ENCODE data around the gene LDB2. TPM values are rescaled to one million over a fixed set of nuclear protein-coding genes. Genes with fewer than 3 reads are reported as not detected.

The LDB2 gene
- total RNA-seq, 1 donor from 2014 or later = 55.8 TPM

DNA sequence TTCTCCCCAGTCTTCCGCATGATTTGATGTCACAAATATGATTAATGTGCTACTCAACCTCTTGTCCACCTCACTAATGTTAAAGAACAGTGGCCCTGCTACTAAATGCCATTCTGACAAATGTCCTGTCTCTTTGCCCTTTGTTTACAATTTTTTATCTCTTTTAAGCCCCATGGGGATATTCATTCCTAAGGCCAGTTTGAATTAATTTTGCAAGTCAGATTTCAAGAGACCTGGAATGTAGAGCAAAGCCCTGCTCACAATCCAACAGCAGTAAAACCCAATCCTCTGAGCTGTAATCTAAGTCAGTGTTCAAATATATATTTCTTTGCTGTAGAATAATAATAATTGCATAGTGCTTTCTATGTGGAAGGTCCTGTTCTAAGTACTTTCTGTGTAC is 81.2 kb downstream of the LDB2 start:
- Histone ChIP-seq H3K4me1 (ENCODE audit: control insufficient read depth in 3 of 3, insufficient read depth in 3 of 3, low read length in 3 of 3) (no peaks in the 10 kb centered on the region), H3K36me3 (ENCODE audit: control insufficient read depth in 3 of 3, insufficient read depth in 3 of 3, low read length in 3 of 3) (no peaks in the 10 kb centered on the region), H3K27me3 (ENCODE audit: control insufficient read depth in 3 of 3, insufficient read depth in 3 of 3, low read length in 3 of 3) (no peaks in the 10 kb centered on the region), H3K4me3 (ENCODE audit: low read length in 3 of 3) (no peak overlapping the region), H3K9ac (ENCODE audit: low read depth in 1 of 3, low read length in 3 of 3) (no peak overlapping the region), H3K9me3 (ENCODE audit: control insufficient read depth in 3 of 3, low read length in 3 of 3) (no peaks in the 10 kb centered on the region), H3K27ac (ENCODE audit: low read depth, low read length) (no peak overlapping the region)

DNA sequence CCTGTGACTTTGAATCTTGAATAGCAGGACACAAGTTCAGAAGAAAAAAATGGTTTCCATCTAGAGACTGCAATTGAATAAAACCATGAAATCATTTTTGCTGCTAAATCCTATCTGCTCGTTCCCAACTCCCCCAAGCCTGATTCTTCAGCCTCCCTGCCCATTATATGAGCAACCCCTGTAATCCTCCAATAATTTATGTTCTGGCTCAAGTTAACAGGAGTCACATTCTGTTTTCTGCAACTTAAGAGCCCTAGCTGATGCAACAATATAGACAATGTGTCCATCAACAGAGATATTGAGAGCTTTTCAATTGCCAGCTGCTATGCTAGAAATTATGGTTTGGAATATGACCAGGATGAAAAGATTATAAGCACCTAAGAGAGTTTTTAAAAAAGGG is 84.1 kb downstream of the LDB2 start:
- no peaks in the 10 kb centered on the region for H3K36me3 ChIP-seq (ENCODE audit: control insufficient read depth in 3 of 3, insufficient read depth in 3 of 3, low read length in 3 of 3)
- no peaks in the 10 kb centered on the region for H3K4me1 ChIP-seq (ENCODE audit: control insufficient read depth in 3 of 3, insufficient read depth in 3 of 3, low read length in 3 of 3)
- no peak overlapping the region for H3K27ac ChIP-seq (ENCODE audit: low read depth, low read length)
- no peaks in the 10 kb centered on the region for H3K9me3 ChIP-seq (ENCODE audit: control insufficient read depth in 3 of 3, low read length in 3 of 3)
- no peaks in the 10 kb centered on the region for H3K27me3 ChIP-seq (ENCODE audit: control insufficient read depth in 3 of 3, insufficient read depth in 3 of 3, low read length in 3 of 3)
- no peak overlapping the region for H3K9ac ChIP-seq (ENCODE audit: low read depth in 1 of 3, low read length in 3 of 3)
- no peak overlapping the region for H3K4me3 ChIP-seq (ENCODE audit: low read length in 3 of 3)

DNA sequence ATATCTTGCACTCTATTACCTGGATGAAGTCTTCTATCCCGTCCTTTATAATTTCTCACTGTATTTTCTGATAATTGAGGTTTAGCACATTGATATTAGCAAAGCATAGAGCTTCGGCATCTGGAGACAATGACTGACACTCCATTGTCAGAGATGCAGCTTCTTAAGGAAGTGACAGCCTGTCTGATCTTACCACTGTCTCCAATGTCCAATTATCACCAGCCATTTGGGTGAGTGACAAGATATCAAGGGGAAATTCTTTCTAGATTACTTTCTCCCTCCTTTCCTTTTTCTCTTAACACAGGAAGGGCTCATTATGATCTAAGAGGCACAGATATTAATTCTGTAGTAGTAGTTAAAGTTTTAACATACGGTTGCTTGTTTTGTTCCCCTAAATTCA is 86.4 kb downstream of the LDB2 start:
- Histone ChIP-seq H3K27ac (ENCODE audit: low read depth, low read length) (no peak overlapping the region), H3K4me1 (ENCODE audit: control insufficient read depth in 3 of 3, insufficient read depth in 3 of 3, low read length in 3 of 3) (no peaks in the 10 kb centered on the region), H3K4me3 (ENCODE audit: low read length in 3 of 3) (no peak overlapping the region), H3K9ac (ENCODE audit: low read depth in 1 of 3, low read length in 3 of 3) (no peak overlapping the region), H3K27me3 (ENCODE audit: control insufficient read depth in 3 of 3, insufficient read depth in 3 of 3, low read length in 3 of 3) (no peaks in the 10 kb centered on the region), H3K36me3 (ENCODE audit: control insufficient read depth in 3 of 3, insufficient read depth in 3 of 3, low read length in 3 of 3) (no peaks in the 10 kb centered on the region), H3K9me3 (ENCODE audit: control insufficient read depth in 3 of 3, low read length in 3 of 3) (no peaks in the 10 kb centered on the region)

DNA sequence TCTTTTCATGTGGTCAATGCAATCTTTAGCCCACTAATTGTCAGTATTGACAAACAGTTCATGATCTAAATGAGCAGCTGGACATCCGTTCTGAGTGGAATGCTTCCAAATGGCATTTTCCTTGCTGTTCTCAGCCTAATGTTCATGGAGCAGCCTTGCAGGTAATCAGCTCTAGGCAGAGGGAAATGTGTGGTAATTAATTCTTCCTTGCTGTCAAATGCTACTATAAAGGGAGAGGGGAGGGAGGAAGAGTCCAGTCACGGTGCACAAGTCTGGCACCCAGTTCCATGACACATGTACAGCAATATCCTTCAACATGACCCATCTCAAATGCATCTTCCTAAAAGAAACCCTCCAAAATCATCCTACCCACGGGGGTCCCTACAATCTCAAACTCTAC is 88.5 kb downstream of the LDB2 start:
- H3K27me3 ChIP-seq (ENCODE audit: control insufficient read depth in 3 of 3, insufficient read depth in 3 of 3, low read length in 3 of 3) = no peaks in the 10 kb centered on the region
- no peaks in the 10 kb centered on the region for H3K36me3 ChIP-seq (ENCODE audit: control insufficient read depth in 3 of 3, insufficient read depth in 3 of 3, low read length in 3 of 3)
- H3K4me3 ChIP-seq (ENCODE audit: low read length in 3 of 3) = no peak overlapping the region
- H3K4me1 ChIP-seq (ENCODE audit: control insufficient read depth in 3 of 3, insufficient read depth in 3 of 3, low read length in 3 of 3) = no peaks in the 10 kb centered on the region
- no peaks in the 10 kb centered on the region for H3K9me3 ChIP-seq (ENCODE audit: control insufficient read depth in 3 of 3, low read length in 3 of 3)
- no peak overlapping the region for H3K9ac ChIP-seq (ENCODE audit: low read depth in 1 of 3, low read length in 3 of 3)
- H3K27ac ChIP-seq (ENCODE audit: low read depth, low read length) = no peak overlapping the region

DNA sequence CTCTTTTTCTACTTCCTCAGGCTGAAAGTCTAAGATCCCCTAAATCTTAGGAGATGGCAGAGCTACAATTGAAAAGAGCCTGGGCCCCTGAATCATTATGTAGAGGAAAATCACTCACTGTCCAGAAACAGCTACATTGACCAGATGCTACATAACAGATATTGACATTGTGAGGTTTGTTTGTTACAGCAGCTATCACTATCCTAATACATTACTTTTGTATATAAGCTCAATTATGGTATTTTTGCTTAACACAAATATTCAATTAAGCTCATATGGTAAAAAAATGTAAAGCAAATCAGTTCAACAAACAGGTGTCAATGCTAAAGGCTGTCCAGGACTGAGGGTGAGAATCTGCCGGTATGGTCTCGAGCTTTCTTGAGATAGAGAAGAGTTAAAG is 89.4 kb downstream of the LDB2 start:
- Histone ChIP-seq H3K27me3 (ENCODE audit: control insufficient read depth in 3 of 3, insufficient read depth in 3 of 3, low read length in 3 of 3) (no peaks in the 10 kb centered on the region), H3K9me3 (ENCODE audit: control insufficient read depth in 3 of 3, low read length in 3 of 3) (no peaks in the 10 kb centered on the region), H3K4me1 (ENCODE audit: control insufficient read depth in 3 of 3, insufficient read depth in 3 of 3, low read length in 3 of 3) (no peaks in the 10 kb centered on the region), H3K9ac (ENCODE audit: low read depth in 1 of 3, low read length in 3 of 3) (no peak overlapping the region), H3K4me3 (ENCODE audit: low read length in 3 of 3) (no peak overlapping the region), H3K27ac (ENCODE audit: low read depth, low read length) (no peak overlapping the region), H3K36me3 (ENCODE audit: control insufficient read depth in 3 of 3, insufficient read depth in 3 of 3, low read length in 3 of 3) (no peaks in the 10 kb centered on the region)

DNA sequence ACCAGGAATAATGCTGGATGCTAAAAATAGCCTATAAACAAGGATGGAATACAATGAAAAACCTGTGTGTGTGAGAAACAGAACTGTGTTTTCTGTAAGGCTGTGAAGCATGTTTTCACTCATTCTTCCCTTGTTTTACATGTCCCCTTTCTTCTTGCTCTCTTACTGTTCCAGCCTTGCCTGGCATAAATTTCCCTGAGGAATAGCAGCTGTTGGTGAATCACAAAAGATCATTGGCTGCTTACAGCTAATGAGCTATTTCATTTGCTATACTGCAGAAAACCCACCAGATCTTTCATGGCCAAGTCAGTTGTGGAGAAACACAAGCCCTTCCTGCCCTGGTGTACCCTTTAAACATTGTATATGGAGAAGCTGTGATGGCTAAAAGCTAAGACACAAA is 91.1 kb downstream of the LDB2 start:
- no peaks in the 10 kb centered on the region for H3K27me3 ChIP-seq (ENCODE audit: control insufficient read depth in 3 of 3, insufficient read depth in 3 of 3, low read length in 3 of 3)
- H3K27ac ChIP-seq (ENCODE audit: low read depth, low read length) = no peak overlapping the region
- H3K36me3 ChIP-seq (ENCODE audit: control insufficient read depth in 3 of 3, insufficient read depth in 3 of 3, low read length in 3 of 3) = no peaks in the 10 kb centered on the region
- H3K9me3 ChIP-seq (ENCODE audit: control insufficient read depth in 3 of 3, low read length in 3 of 3) = no peaks in the 10 kb centered on the region
- no peaks in the 10 kb centered on the region for H3K4me1 ChIP-seq (ENCODE audit: control insufficient read depth in 3 of 3, insufficient read depth in 3 of 3, low read length in 3 of 3)
- no peak overlapping the region for H3K9ac ChIP-seq (ENCODE audit: low read depth in 1 of 3, low read length in 3 of 3)
- H3K4me3 ChIP-seq (ENCODE audit: low read length in 3 of 3) = no peak overlapping the region

DNA sequence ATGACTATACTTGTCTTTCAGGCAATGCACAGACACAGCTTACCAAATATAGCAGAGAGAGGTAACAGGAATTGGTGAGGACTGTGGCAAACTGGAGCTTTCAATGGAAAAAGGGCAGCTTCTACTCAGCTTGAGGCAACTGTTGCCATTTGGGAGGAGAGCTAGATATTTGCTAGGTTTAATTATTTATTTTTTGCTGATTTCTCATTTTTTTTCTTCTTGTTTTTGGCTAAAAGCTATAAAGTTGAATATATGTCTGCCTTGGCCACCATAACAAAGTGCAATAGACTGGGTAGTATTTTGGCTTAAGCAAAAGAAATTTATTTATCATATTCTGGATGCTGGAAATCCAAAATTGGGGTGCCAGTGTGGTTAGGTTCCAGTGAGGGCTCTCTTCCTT is 93.9 kb downstream of the LDB2 start:
- Histone ChIP-seq H3K9ac (ENCODE audit: low read depth in 1 of 3, low read length in 3 of 3) (no peak overlapping the region), H3K27ac (ENCODE audit: low read depth, low read length) (no peak overlapping the region), H3K4me1 (ENCODE audit: control insufficient read depth in 3 of 3, insufficient read depth in 3 of 3, low read length in 3 of 3) (no peaks in the 10 kb centered on the region), H3K9me3 (ENCODE audit: control insufficient read depth in 3 of 3, low read length in 3 of 3) (no peaks in the 10 kb centered on the region), H3K36me3 (ENCODE audit: control insufficient read depth in 3 of 3, insufficient read depth in 3 of 3, low read length in 3 of 3) (no peaks in the 10 kb centered on the region), H3K27me3 (ENCODE audit: control insufficient read depth in 3 of 3, insufficient read depth in 3 of 3, low read length in 3 of 3) (no peaks in the 10 kb centered on the region), H3K4me3 (ENCODE audit: low read length in 3 of 3) (no peak overlapping the region)

DNA sequence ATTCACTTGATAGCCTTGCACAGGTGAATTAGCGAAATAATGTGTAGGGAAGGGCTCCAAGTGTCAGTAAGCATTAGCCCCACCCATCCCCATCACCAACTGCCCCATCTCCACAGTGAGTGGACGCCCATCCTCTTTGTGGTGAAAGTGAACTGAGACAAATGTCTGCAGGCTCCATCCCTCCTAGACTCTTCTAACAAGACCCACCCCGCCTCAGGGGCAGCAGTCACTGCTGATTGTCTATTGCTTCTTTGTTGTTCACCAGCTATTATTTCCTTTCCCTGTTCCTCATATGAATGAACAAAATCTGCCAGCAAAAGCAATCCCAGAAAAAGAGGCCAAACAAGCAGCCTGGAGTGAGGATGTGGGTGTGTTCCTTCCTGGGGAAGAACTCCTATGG is 96.4 kb downstream of the LDB2 start:
- no peak overlapping the region for H3K4me3 ChIP-seq (ENCODE audit: low read length in 3 of 3)
- H3K9me3 ChIP-seq (ENCODE audit: control insufficient read depth in 3 of 3, low read length in 3 of 3) = no peaks in the 10 kb centered on the region
- no peak overlapping the region for H3K9ac ChIP-seq (ENCODE audit: low read depth in 1 of 3, low read length in 3 of 3)
- H3K27me3 ChIP-seq (ENCODE audit: control insufficient read depth in 3 of 3, insufficient read depth in 3 of 3, low read length in 3 of 3) = no peaks in the 10 kb centered on the region
- H3K36me3 ChIP-seq (ENCODE audit: control insufficient read depth in 3 of 3, insufficient read depth in 3 of 3, low read length in 3 of 3) = peaks cover 0 to 2% (median 0%) of the 10 kb centered on the region in 3 donors
- no peak overlapping the region for H3K27ac ChIP-seq (ENCODE audit: low read depth, low read length)
- no peaks in the 10 kb centered on the region for H3K4me1 ChIP-seq (ENCODE audit: control insufficient read depth in 3 of 3, insufficient read depth in 3 of 3, low read length in 3 of 3)

DNA sequence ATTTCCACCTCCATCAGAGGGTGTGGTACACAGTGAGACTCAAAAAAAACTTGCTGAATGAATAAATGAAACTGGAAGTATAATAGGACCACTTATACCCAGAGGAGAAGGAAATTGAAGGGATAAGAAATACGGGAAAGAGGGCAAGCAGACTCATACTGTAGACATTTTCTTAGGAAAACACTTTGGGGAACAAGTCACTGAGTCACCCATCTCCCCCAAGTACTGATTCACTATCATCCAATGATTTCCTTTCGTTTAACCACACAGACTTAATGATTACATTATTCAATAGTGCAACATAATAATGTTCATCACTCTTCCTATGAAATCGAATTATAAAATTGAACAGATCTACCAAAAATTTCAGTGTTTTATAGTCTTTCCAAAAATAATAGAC is 97.1 kb downstream of the LDB2 start:
- Histone ChIP-seq H3K4me1 (ENCODE audit: control insufficient read depth in 3 of 3, insufficient read depth in 3 of 3, low read length in 3 of 3) (no peaks in the 10 kb centered on the region), H3K27ac (ENCODE audit: low read depth, low read length) (no peak overlapping the region), H3K27me3 (ENCODE audit: control insufficient read depth in 3 of 3, insufficient read depth in 3 of 3, low read length in 3 of 3) (no peaks in the 10 kb centered on the region), H3K9me3 (ENCODE audit: control insufficient read depth in 3 of 3, low read length in 3 of 3) (no peaks in the 10 kb centered on the region), H3K36me3 (ENCODE audit: control insufficient read depth in 3 of 3, insufficient read depth in 3 of 3, low read length in 3 of 3) (peaks cover 0 to 2% (median 0%) of the 10 kb centered on the region in 3 donors), H3K9ac (ENCODE audit: low read depth in 1 of 3, low read length in 3 of 3) (no peak overlapping the region), H3K4me3 (ENCODE audit: low read length in 3 of 3) (no peak overlapping the region)

DNA sequence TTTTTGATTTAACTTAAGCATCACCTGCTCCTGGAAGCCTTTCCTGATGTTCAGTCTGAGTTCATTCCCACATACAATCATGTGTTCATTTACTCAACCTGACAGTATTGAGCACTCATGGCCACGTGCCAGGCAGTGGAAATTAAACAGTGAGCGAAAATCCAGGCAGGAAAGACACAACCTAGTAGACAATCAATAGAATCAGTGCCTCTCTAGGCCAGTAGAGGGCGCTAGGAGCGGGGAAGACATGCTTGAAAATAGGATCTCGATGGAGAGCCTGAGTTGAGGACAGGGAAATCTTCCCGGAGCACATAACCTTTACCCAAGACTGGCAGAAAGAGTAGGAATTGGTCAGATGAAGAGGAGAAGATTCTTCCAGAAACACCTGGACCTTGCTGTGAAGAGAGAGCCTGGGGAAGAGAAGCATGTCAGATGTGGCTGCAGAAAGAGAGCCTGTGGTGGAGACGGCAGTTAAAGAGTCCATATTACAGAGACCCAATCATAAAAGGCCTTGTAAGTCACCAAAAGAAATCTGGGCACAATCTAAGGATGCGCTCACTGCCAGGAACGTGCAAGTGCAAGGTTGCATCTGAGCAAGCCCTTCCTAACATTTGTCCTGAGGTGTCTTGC is 103.5 kb downstream of the LDB2 start:
- Histone ChIP-seq H3K27me3 (ENCODE audit: control insufficient read depth in 3 of 3, insufficient read depth in 3 of 3, low read length in 3 of 3) (no peaks in the 10 kb centered on the region), H3K36me3 (ENCODE audit: control insufficient read depth in 3 of 3, insufficient read depth in 3 of 3, low read length in 3 of 3) (peaks cover 0 to 2% (median 0%) of the 10 kb centered on the region in 3 donors), H3K9me3 (ENCODE audit: control insufficient read depth in 3 of 3, low read length in 3 of 3) (no peaks in the 10 kb centered on the region), H3K4me1 (ENCODE audit: control insufficient read depth in 3 of 3, insufficient read depth in 3 of 3, low read length in 3 of 3) (no peaks in the 10 kb centered on the region), H3K9ac (ENCODE audit: low read depth in 1 of 3, low read length in 3 of 3) (no peak overlapping the region), H3K27ac (ENCODE audit: low read depth, low read length) (no peak overlapping the region), H3K4me3 (ENCODE audit: low read length in 3 of 3) (no peak overlapping the region)

DNA sequence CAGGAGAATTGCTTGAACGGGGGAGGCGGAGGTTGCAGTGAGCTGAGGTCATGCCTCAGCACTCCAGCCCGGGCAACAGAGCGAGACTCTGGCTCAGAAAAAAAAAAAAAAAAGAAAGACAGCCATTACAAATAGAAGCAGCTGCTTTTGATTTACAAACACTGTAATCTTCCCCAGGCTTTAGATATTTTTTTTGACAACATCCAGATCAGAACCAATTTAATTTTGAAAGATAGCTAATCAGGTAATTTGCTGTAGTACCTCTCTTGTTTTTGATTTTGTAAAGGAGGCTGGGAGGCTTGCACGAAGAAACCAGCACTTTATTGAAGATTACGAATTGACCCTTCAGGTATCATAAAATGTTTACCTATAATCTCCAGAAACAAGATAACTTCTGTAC is 107.0 kb downstream of the LDB2 start:
- Histone ChIP-seq H3K4me1 (ENCODE audit: control insufficient read depth in 3 of 3, insufficient read depth in 3 of 3, low read length in 3 of 3) (no peaks in the 10 kb centered on the region), H3K4me3 (ENCODE audit: low read length in 3 of 3) (no peak overlapping the region), H3K27ac (ENCODE audit: low read depth, low read length) (no peak overlapping the region), H3K27me3 (ENCODE audit: control insufficient read depth in 3 of 3, insufficient read depth in 3 of 3, low read length in 3 of 3) (no peaks in the 10 kb centered on the region), H3K9me3 (ENCODE audit: control insufficient read depth in 3 of 3, low read length in 3 of 3) (no peaks in the 10 kb centered on the region), H3K9ac (ENCODE audit: low read depth in 1 of 3, low read length in 3 of 3) (no peak overlapping the region), H3K36me3 (ENCODE audit: control insufficient read depth in 3 of 3, insufficient read depth in 3 of 3, low read length in 3 of 3) (no peaks in the 10 kb centered on the region)

All from skeletal muscle tissue (tissue), 4 donors.